Subcutaneous preadipocyte (primary cell): ENCODE measurements around the gene DDX47. TPM values are rescaled to one million over a fixed set of nuclear protein-coding genes. Genes with fewer than 3 reads are reported as not detected.

Experiments used
- small RNA-seq: library from RNA; depleted of rRNA; stranded (forward); fragments of <200 nt; gene quantifications from one replicate; pipeline ENCODE3, GENCODE V24; 2012
- total RNA-seq: library from RNA; depleted of rRNA; stranded (reverse); fragments of >200 nt; gene quantifications from 2 replicates; pipeline ENCODE4 v1.2.3, GENCODE V29; 2012

The DDX47 gene
- 55.1 and 60.6 TPM in 2 replicates for total RNA-seq

GRCh38 chr12:12813120-12814101, at the start of gene DDX47:
Gene DDX47 (plus strand): TSS chr12:12813346. CDS start chr12:12813368, 22 bp downstream.

GRCh38 chr12:12784911-12785814, 28.0 kb upstream of the DDX47 start, which contains the start of gene APOLD1:
Gene APOLD1 (plus strand): TSS chr12:12785659. CDS start chr12:12785692, 33 bp downstream.

Small RNAs within 50 kb of the gene (small RNA-seq; reads per million reads assigned to genes)
- gene AC007215.1: not detected
- not detected for gene MIR613

Other genes with a start within 250 kb of the DDX47 start
- gene CREBL2, start 201.5 kb upstream of the DDX47 start, total RNA-seq: 26.6 and 27.2 TPM in 2 replicates
- gene GPR19, start 117.2 kb upstream of the DDX47 start, total RNA-seq: 0.20 and 0.73 TPM in 2 replicates
- gene CDKN1B, start 96.0 kb upstream of the DDX47 start, total RNA-seq: 18.6 and 22.8 TPM in 2 replicates
- gene APOLD1, start 27.7 kb upstream of the DDX47 start, total RNA-seq: 5.1 and 5.5 TPM in 2 replicates
- gene GPRC5A, start 78.2 kb downstream of the DDX47 start, total RNA-seq: 4.0 and 13.9 TPM in 2 replicates
- not detected in 2 replicates for gene GPRC5D, start 138.8 kb downstream of the DDX47 start, total RNA-seq
- 14.3 and 14.7 TPM in 2 replicates for gene HEBP1, start 186.9 kb downstream of the DDX47 start, total RNA-seq
- 11.3 and 11.4 TPM in 2 replicates for gene FAM234B, start 231.0 kb downstream of the DDX47 start, total RNA-seq